HepG2 (cell line): Measurements from ENCODE around the gene GPRC5B. TPM values are rescaled to one million over a fixed set of nuclear protein-coding genes. Genes with fewer than 3 reads are reported as not detected.

ENCODE experiments used
- ATAC-seq: fragments of 200-7000 bp; cut with Tn5 transposase; 3 replicates; pipeline ENCODE4 v1.9.1; 2020; ENCODE audit warnings: mild to moderate bottlenecking, moderate library complexity
- BruUV-seq: library from RNA; stranded (reverse); fragments of 400-500 nt; replicated peaks from 2 replicates; lab custom pipeline; 2021; lab: Mats Ljungman, UMichigan
- CTCF ChIA-PET: fragments of 300-600 bp; formaldehyde crosslinking; extraction: SDS; loops from one replicate; lab custom pipeline; 2021; ENCODE audit warnings: low total read pairs, inconsistent platforms, low intra/inter-chr PET ratio; lab: Yijun Ruan, JAX
- POLR2A ChIA-PET: fragments of 350-600 bp; sonication (Branson Sonifier 250); formaldehyde crosslinking; loops from one replicate; lab custom pipeline; 2020; ENCODE audit warnings: antibody characterized with exemption, inconsistent platforms; lab: Yijun Ruan, JAX
- DNase-seq: peaks from one replicate; pipeline ENCODE4 v3.0.0-alpha.2; 2015; ENCODE audit warnings: low spot score
- FAIRE-seq: peaks from 3 replicates; lab custom pipeline; 2011; peaks lifted over from hg19 to GRCh38; lab: Jason Lieb, UNC
- H2AFZ ChIP-seq: one replicate; pipeline ENCODE4 v1.6.1; 2011; ENCODE audit warnings: low read length, inconsistent platforms
- H3K27ac ChIP-seq: fragments of 300-600 bp; 3 replicates; pipeline ENCODE4 v1.8.0; 2011; ENCODE audit warnings: mixed run types, mild to moderate bottlenecking, mixed read lengths, low read length, inconsistent platforms; ENCODE audit not compliant: insufficient read depth; ENCODE audit errors: extremely low read length
- H3K27me3 ChIP-seq, 2 experiments: fragments of 200-600 bp in 1 of 2; 2 replicates in 1 of 2; 3 replicates in 1 of 2; pipeline versions ENCODE4 v1.6.0 to v1.8.0; 2011; ENCODE audit warnings: low read length in 2 of 2, mild to moderate bottlenecking in 2 of 2, moderate library complexity in 2 of 2, inconsistent platforms in 1 of 2; ENCODE audit not compliant: insufficient read depth in 2 of 2, control insufficient read depth in 1 of 2
- H3K36me3 ChIP-seq, 2 experiments: fragments of 200-600 bp in 1 of 2; replicated peaks in 1 of 2; 2 replicates in 1 of 2; 3 replicates in 1 of 2; pipeline versions ENCODE4 v1.5.1 to v1.8.0; 2011; ENCODE audit warnings: low read length in 2 of 2, inconsistent platforms in 1 of 2; ENCODE audit not compliant: insufficient read depth in 2 of 2, control insufficient read depth in 1 of 2
- H3K4me1 ChIP-seq: 2 replicates; pipeline ENCODE4 v1.5.1; 2012; ENCODE audit warnings: low read length, inconsistent platforms; ENCODE audit not compliant: insufficient read depth
- H3K4me2 ChIP-seq: 2 replicates; pipeline ENCODE4 v1.6.0; 2011; ENCODE audit warnings: low read depth, low read length, inconsistent platforms
- H3K4me3 ChIP-seq, 3 experiments: fragments of 200-600 bp in 1 of 3; sonication (generic), shearing (Covaris generic) in 1 of 3; replicated peaks in 1 of 3; 2 replicates each; pipeline ENCODE4 v1.5.1; 2011 to 2016; ENCODE audit warnings: low read length in 3 of 3, inconsistent platforms in 2 of 3, low read depth in 2 of 3, mild to moderate bottlenecking in 2 of 3, control low read depth in 1 of 3, mixed read lengths in 1 of 3; ENCODE audit not compliant: insufficient read depth in 1 of 3
- H3K79me2 ChIP-seq: one replicate; pipeline ENCODE4 v1.6.1; 2011; ENCODE audit warnings: low read length, inconsistent platforms; ENCODE audit not compliant: insufficient read depth
- H3K9ac ChIP-seq: 2 replicates; pipeline ENCODE4 v1.6.0; 2011; ENCODE audit warnings: mild to moderate bottlenecking, low read depth, low read length, inconsistent platforms; ENCODE audit not compliant: insufficient read depth
- H3K9me3 ChIP-seq: 2 replicates; pipeline ENCODE4 v1.5.1; 2012; ENCODE audit warnings: mild to moderate bottlenecking, low read length
- H4K20me1 ChIP-seq: 2 replicates; pipeline ENCODE4 v1.6.0; 2011; ENCODE audit warnings: inconsistent platforms, mild to moderate bottlenecking, low read length, moderate library complexity; ENCODE audit not compliant: insufficient read depth
- AHDC1 ChIP-seq: sonication (generic); formaldehyde crosslinking; IDR thresholded peaks from 2 replicates; pipeline ENCODE4 v1.5.1; 2020; ENCODE audit warnings: mild to moderate bottlenecking, missing genetic modification reagents, borderline replicate concordance
- FOXK2 ChIP-seq: fragments of 450-650 bp; IDR thresholded peaks from 2 replicates; pipeline ENCODE4 v1.6.1; 2016
- KMT2B ChIP-seq: IDR thresholded peaks from 2 replicates; pipeline ENCODE4 v1.6.1; 2016; ENCODE audit warnings: missing genetic modification reagents, missing compliant biosample characterization
- SNAPC4 ChIP-seq: sonication (generic); formaldehyde crosslinking; IDR thresholded peaks from 2 replicates; pipeline ENCODE4 v1.4.0; 2020; ENCODE audit warnings: mild to moderate bottlenecking, missing genetic modification reagents
- ZNF251 ChIP-seq: sonication (generic); formaldehyde crosslinking; IDR thresholded peaks from 2 replicates; pipeline ENCODE4 v1.9.0; 2021; ENCODE audit warnings: mild to moderate bottlenecking, missing genetic modification reagents
- ZNF329 ChIP-seq: sonication (generic); formaldehyde crosslinking; IDR thresholded peaks from 2 replicates; pipeline ENCODE4 v1.9.0; 2021; ENCODE audit warnings: low read depth, mild to moderate bottlenecking, missing genetic modification reagents
- ZNF33B ChIP-seq: sonication (generic); formaldehyde crosslinking; IDR thresholded peaks from 2 replicates; pipeline ENCODE4 v1.5.1; 2020; ENCODE audit warnings: mild to moderate bottlenecking, missing genetic modification reagents
- ZNF775 ChIP-seq: sonication (generic); formaldehyde crosslinking; IDR thresholded peaks from 2 replicates; pipeline ENCODE4 v1.4.0; 2020; ENCODE audit warnings: missing genetic modification reagents, mild to moderate bottlenecking, moderate library complexity, borderline replicate concordance
- WGBS: methylation state at CpG from one replicate; pipeline ENCODE4 v1.1.6; 2017; ENCODE audit warnings: low lambda C conversion rate; 5-methylcytosine and 5-hydroxymethylcytosine counted together
- in situ Hi-C: cut with HindIII; loops from 2 replicates; pipeline ENCODE4 v1.10.0; 2017; ENCODE audit warnings: low pct_unique_long_range_greater_than_20kb; ENCODE audit not compliant: extremely low pct_ligation_motif_present
- intact Hi-C: fragments of 100-400 bp; cut with micrococcal nuclease; formaldehyde crosslinking; loops from one replicate; pipeline ENCODE4 v1.10.0; 2022; ENCODE audit not compliant: unreplicated experiment
- polyA plus RNA-seq, 8 experiments: library from polyadenylated mRNA; depleted of rRNA in 3 of 8; stranded (reverse) in 7 of 8; unstranded in 1 of 8; fragments of >200 nt; fragmentation: Illumina TruSeq in 4 of 8; extraction: Trizol in 4 of 8; gene quantifications; 2 replicates each; pipeline versions ENCODE4 v1.2.1 to v1.2.3, GENCODE V29; 2011 to 2016; ENCODE audit warnings: low read depth in 4 of 8, missing spikeins in 1 of 8, mixed read lengths in 1 of 8; ENCODE audit not compliant: insufficient read depth in 1 of 8
- total RNA-seq, 5 experiments: library from RNA; depleted of rRNA; stranded (reverse); fragments of >200 nt; fragmentation: Illumina TruSeq; extraction: Trizol; gene quantifications; 2 replicates each; pipeline ENCODE4 v1.2.3, GENCODE V29; 2016; ENCODE audit warnings: low read depth in 1 of 5

Gene GPRC5B
- total and polyA plus RNA-seq, 2 of the 13 experiments (the other 11 are each of a cell fraction or from before 2014, with no cell fraction given): 0.46 to 0.53 TPM

GRCh38 chr16:19841184-19841583, 43.5 kb downstream of the GPRC5B start (continued):
- no peak for TF ChIP-seq ZNF33B (CRISPR knock-in tag)
- no peak for TF ChIP-seq ZNF329
- TF ChIP-seq ZNF251 (CRISPR knock-in tag): no peak
- no peak for TF ChIP-seq KMT2B (CRISPR knock-in tag)
- no peak for TF ChIP-seq AHDC1 (CRISPR knock-in tag)

- CTCF ChIA-PET: no interaction called here
- TF ChIP-seq SNAPC4 (no peak), ZNF775 (CRISPR knock-in tag) (no peak), FOXK2 (no peak)
These were observed 44.0 kb downstream of the GPRC5B start for GRCh38 chr16:19840524-19841110.

More at GRCh38 chr16:19840524-19841110, 44.0 kb downstream of the GPRC5B start:
- no TSS peak for BruUV-seq
- POLR2A ChIA-PET: no interaction called here
- H3K4me3 ChIP-seq: no peak overlapping the region
- H3K4me1 ChIP-seq: no peaks in the 10 kb centered on the region
- no peak for DNase-seq
- no peaks in the 10 kb centered on the region for H3K79me2 ChIP-seq
- H3K27me3 ChIP-seq: no peaks in the 10 kb centered on the region
- no peak overlapping the region for H3K27ac ChIP-seq
- H3K4me2 ChIP-seq: no peak overlapping the region
- H3K36me3 ChIP-seq: no peaks in the 10 kb centered on the region
- ATAC-seq: no peak
- H4K20me1 ChIP-seq: no peaks in the 10 kb centered on the region
- in situ Hi-C loops (no loop called here), intact Hi-C loops (no loop called here)
- 80% methylated on average over 3 of the region's 3 CpGs for WGBS
- no peaks in the 10 kb centered on the region for H3K9me3 ChIP-seq
- no peak overlapping the region for H3K9ac ChIP-seq
- no peak for FAIRE-seq
- no peak overlapping the region for H2AFZ ChIP-seq
